Mesenchymal stem cell (in vitro differentiated cells and primary cell): Measurements from ENCODE around the gene FKBP7.

Experiments used
- DNase-seq: peaks from one replicate; pipeline ENCODE4 v3.0.0-alpha.2; 2013
- H2AFZ ChIP-seq: one replicate; pipeline ENCODE4 v1.6.1; 2013; ENCODE audit warnings: low read depth, mild to moderate bottlenecking, control low read depth, inconsistent platforms, low read length, moderate library complexity
- H2AK5ac ChIP-seq: 2 replicates; pipeline ENCODE4 v1.6.1; 2013; ENCODE audit warnings: low read length, moderate library complexity, mild to moderate bottlenecking, inconsistent platforms; ENCODE audit not compliant: severe bottlenecking
- H2BK120ac ChIP-seq: one replicate; pipeline ENCODE4 v1.6.1; 2013; ENCODE audit warnings: low read depth, mild to moderate bottlenecking, inconsistent platforms, low read length, moderate library complexity
- H2BK12ac ChIP-seq, 2 experiments: one replicate each; pipeline ENCODE4 v1.6.1; 2013; ENCODE audit warnings: inconsistent platforms in 2 of 2, low read length in 2 of 2, mild to moderate bottlenecking in 2 of 2, moderate library complexity in 2 of 2, control low read depth in 1 of 2
- H2BK15ac ChIP-seq: one replicate; pipeline ENCODE4 v1.6.1; 2013; ENCODE audit warnings: mild to moderate bottlenecking, low read depth, inconsistent platforms; ENCODE audit not compliant: poor library complexity, severe bottlenecking
- H2BK5ac ChIP-seq: 2 replicates; pipeline ENCODE4 v1.6.1; 2013; ENCODE audit warnings: low read depth, mild to moderate bottlenecking, low read length, control low read depth, inconsistent platforms; ENCODE audit not compliant: poor library complexity, severe bottlenecking
- H3K14ac ChIP-seq, 2 experiments: one replicate each; pipeline ENCODE4 v1.6.1; 2013; ENCODE audit warnings: inconsistent platforms in 2 of 2, low read length in 2 of 2, control low read depth in 1 of 2, mild to moderate bottlenecking in 1 of 2, moderate library complexity in 1 of 2
- H3K18ac ChIP-seq, 2 experiments: one replicate each; pipeline ENCODE4 v1.6.1; 2013; ENCODE audit warnings: inconsistent platforms in 2 of 2, low read length in 2 of 2, control low read depth in 1 of 2, low read depth in 1 of 2, mild to moderate bottlenecking in 1 of 2
- H3K23ac ChIP-seq, 2 experiments: one replicate each; pipeline ENCODE4 v1.6.1; 2013; ENCODE audit warnings: inconsistent platforms in 2 of 2, low read length in 2 of 2, mild to moderate bottlenecking in 2 of 2, moderate library complexity in 2 of 2, control low read depth in 1 of 2
- H3K27ac ChIP-seq: 2 replicates; pipeline ENCODE4 v1.5.1; 2013; ENCODE audit warnings: mild to moderate bottlenecking, moderate library complexity, low read length, control low read depth, inconsistent platforms; ENCODE audit not compliant: poor library complexity, severe bottlenecking
- H3K27me3 ChIP-seq, 2 experiments: 2 replicates each; pipeline versions ENCODE4 v1.6.1 to v1.7.0; 2013; ENCODE audit warnings: low read length in 2 of 2, mild to moderate bottlenecking in 2 of 2, moderate library complexity in 2 of 2, control low read depth in 1 of 2, inconsistent platforms in 1 of 2; ENCODE audit not compliant: control insufficient read depth in 1 of 2, insufficient read depth in 1 of 2
- H3K36me3 ChIP-seq, 2 experiments: 2 replicates each; pipeline versions ENCODE4 v1.6.1 to v1.7.0; 2013; ENCODE audit warnings: low read length in 2 of 2, control low read depth in 1 of 2, inconsistent platforms in 1 of 2, low read depth in 1 of 2, mild to moderate bottlenecking in 1 of 2; ENCODE audit not compliant: insufficient read depth in 2 of 2, control insufficient read depth in 1 of 2
- H3K4ac ChIP-seq, 2 experiments: one replicate each; pipeline ENCODE4 v1.6.1; 2013; ENCODE audit warnings: inconsistent platforms in 2 of 2, low read length in 2 of 2, mild to moderate bottlenecking in 2 of 2, moderate library complexity in 2 of 2, control low read depth in 1 of 2, low read depth in 1 of 2
- H3K4me1 ChIP-seq: 2 replicates; pipeline ENCODE4 v1.6.1; 2013; ENCODE audit warnings: low read depth, low read length, control low read depth; ENCODE audit not compliant: control insufficient read depth, insufficient read depth
- H3K4me2 ChIP-seq: 2 replicates; pipeline ENCODE4 v1.6.1; 2013; ENCODE audit warnings: low read length, mild to moderate bottlenecking, inconsistent platforms; ENCODE audit not compliant: poor library complexity, severe bottlenecking
- H3K4me3 ChIP-seq, 2 experiments: 2 replicates each; pipeline versions ENCODE4 v1.5.1 to v1.7.0; 2013; ENCODE audit warnings: low read length in 2 of 2, mild to moderate bottlenecking in 2 of 2, control low read depth in 1 of 2, low read depth in 1 of 2; ENCODE audit not compliant: insufficient read depth in 1 of 2
- H3K79me1 ChIP-seq: replicated peaks from 2 replicates; pipeline ENCODE4 v1.6.1; 2013; ENCODE audit warnings: mild to moderate bottlenecking, control low read depth, low read length, inconsistent platforms; ENCODE audit not compliant: poor library complexity, severe bottlenecking
- H3K9ac ChIP-seq: 2 replicates; pipeline ENCODE4 v1.7.0; 2013; ENCODE audit warnings: mild to moderate bottlenecking, low read length, moderate library complexity
- H3K9me3 ChIP-seq: 2 replicates; pipeline ENCODE4 v1.7.0; 2013; ENCODE audit warnings: mild to moderate bottlenecking, low read length; ENCODE audit not compliant: control insufficient read depth
- H4K8ac ChIP-seq: one replicate; pipeline ENCODE4 v1.6.1; 2013; ENCODE audit warnings: inconsistent platforms, mild to moderate bottlenecking, low read length, moderate library complexity
- H4K91ac ChIP-seq: one replicate; pipeline ENCODE4 v1.6.1; 2013; ENCODE audit warnings: mild to moderate bottlenecking, low read length, inconsistent platforms
- WGBS: methylation state at CpG from one replicate; pipeline ENCODE4 v1.1.7; 2013; ENCODE audit warnings: mixed read lengths; 5-methylcytosine and 5-hydroxymethylcytosine counted together

The FKBP7 gene

DNA sequence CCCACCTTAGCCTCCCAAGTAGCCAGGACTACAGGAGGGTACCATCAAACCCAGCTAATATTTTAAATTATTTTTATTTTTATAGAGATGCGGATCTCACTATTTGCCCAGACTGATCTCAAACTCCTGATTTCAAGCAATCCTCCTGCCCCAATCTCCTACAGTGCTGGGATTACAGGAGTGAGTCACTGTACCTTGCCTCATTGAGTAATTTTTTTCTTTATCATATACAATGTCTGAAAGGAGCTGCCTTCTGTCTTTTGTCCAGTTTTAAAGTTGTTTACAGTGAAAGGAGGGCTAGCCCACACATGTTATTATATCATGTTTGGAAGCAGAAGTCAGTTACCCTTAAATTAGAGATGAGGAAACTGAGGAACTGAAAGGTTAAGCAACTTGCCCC, 60.0 kb downstream of the FKBP7 start:
- Histone ChIP-seq H3K18ac (no peak overlapping the region), H3K14ac (no peak overlapping the region), H3K27ac (no peak overlapping the region), H4K8ac (no peak overlapping the region), H3K23ac (no peak overlapping the region), H2AFZ (no peak overlapping the region), H3K9ac (no peak overlapping the region), H3K36me3 (no peaks in the 10 kb centered on the region), H3K4me3 (no peak overlapping the region), H3K4me1 (no peaks in the 10 kb centered on the region), H3K9me3 (no peaks in the 10 kb centered on the region), H3K4ac (no peak overlapping the region), H2AK5ac (no peak overlapping the region), H2BK5ac (no peak overlapping the region), H4K91ac (no peak overlapping the region), H2BK120ac (no peak overlapping the region), H2BK15ac (no peak overlapping the region), H3K79me1 (peaks cover 41% of the 10 kb centered on the region), H2BK12ac (no peak overlapping the region), H3K4me2 (no peak overlapping the region), H3K27me3 (no peaks in the 10 kb centered on the region)
- peak; percentile 67 for DNase-seq
- no CpG with 5 or more reads among the region's 1 CpG for WGBS

DNA sequence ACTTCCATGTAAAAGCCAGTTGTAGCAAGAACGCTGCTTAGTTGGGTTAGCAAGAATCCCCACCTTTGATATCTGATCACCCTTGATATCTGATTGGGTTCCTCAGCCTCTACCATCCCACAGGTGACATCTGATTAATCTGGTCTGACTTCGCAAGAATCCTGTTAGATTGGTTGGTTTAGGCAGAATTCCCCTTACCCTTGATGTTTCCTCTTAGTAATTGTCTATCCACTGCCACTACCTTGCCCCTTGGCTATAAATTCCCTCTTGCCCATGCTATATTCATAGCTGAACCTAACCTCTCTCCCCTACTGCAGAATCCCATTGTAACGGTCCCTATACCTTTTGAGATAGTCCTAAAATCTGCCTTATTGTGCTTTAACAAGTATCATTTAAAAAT, 60.5 kb downstream of the FKBP7 start:
- no peak overlapping the region for H3K23ac ChIP-seq
- no peak overlapping the region for H3K4me3 ChIP-seq
- H3K4ac ChIP-seq, result no peak overlapping the region
- no peak overlapping the region for H2AK5ac ChIP-seq
- H2BK12ac ChIP-seq, result no peak overlapping the region
- H2BK15ac ChIP-seq, result no peak overlapping the region
- H3K27me3 ChIP-seq, result no peaks in the 10 kb centered on the region
- peaks cover 38% of the 10 kb centered on the region for H3K79me1 ChIP-seq
- H4K91ac ChIP-seq, result no peak overlapping the region
- no peak overlapping the region for H3K14ac ChIP-seq
- DNase-seq, result no peak
- no peak overlapping the region for H2BK5ac ChIP-seq
- no peak overlapping the region for H3K9ac ChIP-seq
- no peak overlapping the region for H2AFZ ChIP-seq
- no peak overlapping the region for H3K4me2 ChIP-seq
- no peaks in the 10 kb centered on the region for H3K4me1 ChIP-seq
- WGBS, result 91% methylated on average over 2 of the region's 3 CpGs
- H3K27ac ChIP-seq, result no peak overlapping the region
- no peaks in the 10 kb centered on the region for H3K9me3 ChIP-seq
- no peak overlapping the region for H2BK120ac ChIP-seq
- peak overlapping the region in 1 of 2 experiments; percentile 12 for H3K18ac ChIP-seq
- H4K8ac ChIP-seq, result no peak overlapping the region
- no peaks in the 10 kb centered on the region for H3K36me3 ChIP-seq

DNA sequence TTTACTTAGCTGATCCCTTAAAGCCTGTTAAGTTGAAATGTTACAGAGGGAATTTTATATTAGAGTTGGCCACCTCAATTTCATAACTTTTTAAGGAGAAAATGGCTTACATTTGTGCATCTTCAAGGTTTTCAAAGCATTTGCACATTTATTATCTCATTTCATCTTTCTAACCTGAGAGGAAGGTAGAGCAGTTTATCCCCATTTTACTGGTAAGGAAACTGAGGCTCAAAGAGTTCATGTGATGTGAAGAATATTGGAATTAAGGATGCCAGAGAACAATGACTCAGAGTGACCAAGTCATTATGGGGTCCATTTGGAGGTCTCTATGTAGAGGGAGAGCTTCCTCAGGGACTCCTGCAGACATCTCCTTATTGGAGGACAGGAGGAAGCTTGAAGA, 62.4 kb downstream of the FKBP7 start:
- no peak overlapping the region for H3K18ac ChIP-seq

DNA sequence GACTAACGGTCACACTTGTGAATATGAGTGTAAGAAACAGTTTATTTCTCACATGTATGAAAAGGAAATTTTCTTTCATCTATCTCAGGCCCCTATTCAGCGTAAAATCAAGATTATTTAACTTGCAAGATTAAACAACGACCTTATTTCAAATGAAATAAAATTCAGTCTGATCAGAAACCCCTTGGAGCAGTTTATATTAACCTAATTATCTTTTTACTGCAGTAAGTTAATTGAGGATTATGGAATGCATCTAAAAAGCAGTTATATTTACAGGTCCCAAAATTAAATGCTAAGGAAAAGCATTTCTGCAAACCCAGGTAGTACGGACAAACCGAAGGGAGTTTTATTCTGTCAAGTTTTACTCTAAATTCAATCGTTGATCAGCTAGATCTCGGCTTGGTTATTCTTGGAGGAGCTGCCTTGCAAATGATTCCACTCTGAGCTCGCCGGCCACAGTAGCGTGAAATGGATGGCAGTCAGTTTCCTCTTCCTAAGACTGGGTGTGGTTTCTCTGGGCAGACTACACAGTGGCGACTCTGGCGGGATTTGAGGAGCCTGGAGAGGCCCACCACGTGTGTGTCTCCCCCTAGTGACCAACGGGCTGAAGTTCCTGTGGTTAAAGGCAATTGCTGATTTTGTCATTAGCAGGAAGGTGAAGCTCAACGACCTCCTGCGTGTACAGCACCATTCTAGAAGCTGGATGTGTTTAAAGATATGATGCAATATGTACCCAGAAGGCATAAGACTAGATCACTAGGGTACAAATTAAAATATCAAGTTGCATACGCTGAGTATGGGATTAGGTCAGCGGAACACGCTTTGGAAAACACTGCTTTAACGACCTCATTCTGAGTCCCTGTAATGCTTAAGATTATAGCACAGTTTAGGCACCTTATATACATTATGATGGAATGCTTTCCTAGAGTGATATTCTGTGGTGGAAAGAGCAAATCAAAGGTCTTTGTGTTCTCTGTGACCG, 63.8 kb downstream of the FKBP7 start:
- Histone ChIP-seq H2AFZ (no peak overlapping the region), H3K4me3 (peak overlapping the region in 1 of 2 experiments; percentile 84), H3K18ac (peak overlapping the region in 1 of 2 experiments; percentile 40), H3K4ac (no peak overlapping the region), H3K23ac (no peak overlapping the region), H2BK5ac (no peak overlapping the region), H3K79me1 (peaks cover 17% of the 10 kb centered on the region), H3K27me3 (no peaks in the 10 kb centered on the region), H3K9ac (peak overlapping the region; percentile 98), H2BK12ac (no peak overlapping the region), H3K4me1 (no peaks in the 10 kb centered on the region), H3K4me2 (peak overlapping the region; percentile 72), H4K8ac (no peak overlapping the region), H2BK15ac (no peak overlapping the region), H3K14ac (no peak overlapping the region), H4K91ac (no peak overlapping the region), H3K27ac (peak overlapping the region; percentile 96), H2BK120ac (no peak overlapping the region), H3K9me3 (no peaks in the 10 kb centered on the region), H2AK5ac (no peak overlapping the region), H3K36me3 (no peaks in the 10 kb centered on the region)
- 21% methylated on average over 17 of the region's 21 CpGs for WGBS
- DNase-seq, result peak; percentile 96

More for the DNA sequence above, 62.4 kb downstream of the FKBP7 start:
- Histone ChIP-seq H2BK15ac (no peak overlapping the region), H4K8ac (no peak overlapping the region), H3K27me3 (no peaks in the 10 kb centered on the region), H3K36me3 (no peaks in the 10 kb centered on the region), H3K4me1 (no peaks in the 10 kb centered on the region), H3K27ac (no peak overlapping the region), H2BK5ac (no peak overlapping the region), H3K9me3 (no peaks in the 10 kb centered on the region), H3K4me3 (no peak overlapping the region), H2BK12ac (no peak overlapping the region), H3K9ac (peak overlapping the region; percentile 11), H2AFZ (no peak overlapping the region), H3K4ac (no peak overlapping the region), H3K79me1 (peaks cover 22% of the 10 kb centered on the region), H2AK5ac (no peak overlapping the region), H3K23ac (no peak overlapping the region), H2BK120ac (no peak overlapping the region), H4K91ac (no peak overlapping the region), H3K4me2 (no peak overlapping the region), H3K14ac (no peak overlapping the region)
- DNase-seq, result no peak
